DMS153 treated with DMSO at 0.1 percent for 48 hours (cell line): Measurements from ENCODE around the gene VPS25.
"Not testable (repeated sequence)": the region's sequence is repeated elsewhere in the genome, so short reads cannot be mapped to it uniquely, and the experiment has no call there.

Experiments
- DNase-seq: peaks from one replicate; lab custom pipeline; 2025; ENCODE audit not compliant: unreplicated experiment; lab: John Stamatoyannopoulos, UW

The VPS25 gene

GRCh38 chr17:42773290-42774035, at the start of gene VPS25:
VPS25 (plus strand) TSS chr17:42773449; CDS start chr17:42773476, 27 bp downstream.
- DNase-seq: peak; percentile 76

DNA sequence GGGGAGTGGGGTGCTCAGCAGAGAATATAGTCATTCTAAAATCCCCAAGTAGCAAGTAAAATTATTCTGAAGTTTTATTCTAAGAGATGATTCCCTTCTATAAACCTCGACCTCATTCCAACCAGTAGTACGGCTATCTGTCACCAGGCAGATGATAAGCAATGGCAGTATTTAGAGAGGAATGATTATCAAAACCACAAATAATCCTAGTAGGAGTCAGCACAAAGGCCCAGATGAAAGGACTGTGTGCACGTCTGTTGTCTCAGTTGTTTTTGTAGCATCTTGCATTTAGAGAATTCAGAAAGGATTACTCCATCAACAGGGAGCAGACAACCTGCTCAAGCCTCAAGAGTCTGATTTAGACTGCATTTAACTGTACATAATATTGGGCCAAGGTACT, 49.6 kb upstream of the VPS25 start:
- no peak for DNase-seq

- no peak for DNase-seq
Measured at GRCh38 chr17:42725143-42725542, 48.1 kb upstream of the VPS25 start.

- no peak for DNase-seq
Measured at GRCh38 chr17:42740699-42741098, 32.5 kb upstream of the VPS25 start.

DNA sequence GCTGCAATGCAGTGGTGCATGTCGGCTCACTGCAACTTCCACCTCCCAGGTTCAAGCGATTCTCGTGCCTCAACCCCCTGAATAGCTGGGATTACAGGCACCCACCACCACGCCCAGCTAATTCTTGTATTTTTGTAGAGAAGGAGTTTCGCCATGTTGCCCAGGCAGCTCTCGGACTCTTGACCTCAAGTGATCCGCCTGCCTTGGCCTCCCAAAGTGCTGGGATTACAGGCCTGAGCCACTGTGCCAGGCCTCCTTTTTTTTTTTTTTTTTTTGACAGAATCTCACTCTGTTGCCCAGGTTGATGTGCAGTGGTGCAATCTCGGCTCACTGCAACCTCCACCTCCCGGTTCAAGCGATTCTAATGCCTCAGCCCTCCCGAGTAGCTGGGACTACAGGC, 30.3 kb upstream of the VPS25 start:
- not testable (repeated sequence) for DNase-seq

- DNase-seq: no peak
Measured at GRCh38 chr17:42743595-42744282, 29.5 kb upstream of the VPS25 start.

GRCh38 chr17:42744283-42744805, 28.9 kb upstream of the VPS25 start:
- peak; percentile 76 for DNase-seq

DNA sequence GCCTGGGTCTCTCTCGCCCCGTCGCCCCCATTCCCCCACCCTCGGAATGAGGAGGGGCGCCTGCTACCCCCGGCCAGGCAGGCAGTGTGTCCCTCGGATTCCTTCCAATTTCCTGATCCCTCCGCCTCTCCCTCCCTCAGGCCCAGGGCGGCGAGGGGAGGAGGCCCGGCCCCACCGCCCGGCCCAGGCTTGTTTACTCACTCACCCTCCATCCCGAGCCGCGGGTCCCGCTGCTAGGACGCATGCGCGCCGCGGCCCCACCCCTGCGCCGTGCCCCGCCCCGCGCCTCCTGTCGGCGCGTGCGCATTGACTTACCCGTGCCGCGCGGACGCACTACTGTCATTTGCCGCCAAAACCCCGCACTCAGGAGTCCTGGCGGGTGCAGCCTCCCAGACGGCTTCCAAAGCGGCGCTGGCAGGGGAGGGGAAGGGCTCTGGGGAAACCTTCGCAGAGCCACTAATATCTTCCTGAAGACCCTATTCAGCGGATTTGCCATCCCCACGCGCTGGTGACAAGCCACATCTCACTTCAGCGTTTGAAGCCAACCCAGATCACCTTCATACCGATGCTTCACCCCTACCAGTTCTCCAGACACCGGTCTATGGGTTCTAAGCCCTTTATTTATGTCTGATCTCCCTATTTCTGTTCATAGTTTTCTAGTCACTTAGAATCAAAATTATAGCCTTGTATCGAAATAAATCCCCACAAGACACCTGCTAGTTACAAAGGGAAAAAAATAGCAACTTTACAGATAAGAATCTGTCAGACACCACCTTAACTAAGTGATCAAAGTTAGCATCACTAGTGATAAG, 28.2 kb upstream of the VPS25 start, which contains the start of gene EZH1:
TSS of gene EZH1 (minus strand) at position 235 of the 812 bp plus-strand sequence. CDS start 16,099 bp downstream, outside the sequence.
- DNase-seq: peak; percentile 94

DNA sequence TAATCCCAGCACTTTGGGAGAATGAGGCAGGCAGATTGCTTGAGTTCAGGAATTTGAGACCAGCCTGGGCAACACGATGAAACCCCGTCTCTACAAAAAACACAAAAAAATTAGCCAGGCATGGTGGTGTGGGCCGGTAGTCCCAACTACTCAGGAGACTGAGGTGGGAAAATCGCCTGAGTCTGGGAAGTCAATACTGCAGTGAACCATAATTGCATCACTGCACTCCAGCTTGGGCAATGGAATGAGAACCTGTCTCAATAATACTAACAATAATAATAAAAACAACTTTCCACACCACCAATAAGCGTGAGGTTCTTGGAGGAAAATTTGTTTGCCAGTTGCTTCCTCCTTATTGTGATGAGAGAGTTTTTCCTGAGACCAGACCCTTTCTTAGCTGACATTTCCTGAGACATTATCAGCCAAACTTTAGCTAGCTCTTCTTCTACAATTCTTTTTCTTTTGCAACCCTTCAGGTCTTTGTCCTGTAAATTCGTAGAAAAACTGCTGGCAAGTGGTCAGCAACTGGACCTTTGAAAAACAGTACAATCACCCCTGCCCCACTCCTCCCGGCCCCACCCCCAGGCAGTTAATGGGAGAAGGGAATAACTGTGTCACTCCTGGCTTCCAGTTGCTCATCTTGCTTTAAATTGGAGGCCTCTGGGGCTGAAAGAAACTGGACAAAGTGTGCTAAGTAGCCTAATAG, 24.9 kb upstream of the VPS25 start:
- no peak for DNase-seq

GRCh38 chr17:42748908-42749798, 24.1 kb upstream of the VPS25 start:
- no peak for DNase-seq

DNA sequence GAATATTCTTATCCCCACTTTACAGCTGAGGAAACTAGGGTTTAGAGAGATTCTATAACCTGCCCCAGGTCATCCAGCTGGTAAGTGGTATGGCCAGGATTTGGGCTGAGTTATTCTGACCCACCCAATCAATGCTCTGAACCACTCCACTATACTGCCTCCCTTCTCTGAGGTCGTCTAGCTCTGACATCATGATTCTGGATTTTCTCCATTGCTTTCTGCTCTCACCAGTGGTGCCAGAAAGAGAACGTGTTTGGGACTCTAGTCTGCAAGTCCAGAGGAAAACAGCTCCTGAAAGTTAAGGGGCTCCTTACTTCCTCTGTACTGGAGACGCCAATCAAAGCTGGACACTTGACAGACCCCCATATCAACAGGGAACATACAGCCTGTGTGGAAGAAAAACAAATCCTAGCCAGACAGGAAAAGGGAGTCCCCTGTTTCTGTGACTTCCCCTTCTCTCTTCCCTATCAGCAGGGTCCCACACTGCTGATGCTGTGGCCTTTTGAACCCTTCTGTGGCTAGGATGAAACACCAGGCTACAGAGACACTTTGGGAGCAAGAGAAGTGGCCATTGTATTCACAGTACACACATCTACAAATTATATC, 22.4 kb upstream of the VPS25 start:
- no peak for DNase-seq

GRCh38 chr17:42751628-42752027, 21.6 kb upstream of the VPS25 start:
- DNase-seq: no peak

GRCh38 chr17:42754782-42755181, 18.5 kb upstream of the VPS25 start:
- no peak for DNase-seq

- no peak for DNase-seq
Measured at GRCh38 chr17:42759982-42760651, 13.1 kb upstream of the VPS25 start.

- no peak for DNase-seq
Measured at GRCh38 chr17:42760652-42761581, 12.3 kb upstream of the VPS25 start, which contains the start of gene RAMP2. RAMP2 (plus strand) TSS chr17:42761227; CDS start chr17:42761262, 35 bp downstream.

GRCh38 chr17:42761638-42762037, 11.6 kb upstream of the VPS25 start:
- no peak for DNase-seq

- no peak for DNase-seq
Measured at GRCh38 chr17:42766124-42766523, 7.1 kb upstream of the VPS25 start.

- no peak for DNase-seq
Measured at GRCh38 chr17:42767512-42767911, 5.7 kb upstream of the VPS25 start.
